ENCODE measurements around the gene MTA3. TPM values are rescaled to one million over a fixed set of nuclear protein-coding genes. Genes with fewer than 3 reads are reported as not detected.

MTA3 gene
- total and polyA plus RNA-seq, 2 donors (not counting 1 experiment from before 2014, with no cell fraction given) = 31.0 to 47.7 TPM

DNA sequence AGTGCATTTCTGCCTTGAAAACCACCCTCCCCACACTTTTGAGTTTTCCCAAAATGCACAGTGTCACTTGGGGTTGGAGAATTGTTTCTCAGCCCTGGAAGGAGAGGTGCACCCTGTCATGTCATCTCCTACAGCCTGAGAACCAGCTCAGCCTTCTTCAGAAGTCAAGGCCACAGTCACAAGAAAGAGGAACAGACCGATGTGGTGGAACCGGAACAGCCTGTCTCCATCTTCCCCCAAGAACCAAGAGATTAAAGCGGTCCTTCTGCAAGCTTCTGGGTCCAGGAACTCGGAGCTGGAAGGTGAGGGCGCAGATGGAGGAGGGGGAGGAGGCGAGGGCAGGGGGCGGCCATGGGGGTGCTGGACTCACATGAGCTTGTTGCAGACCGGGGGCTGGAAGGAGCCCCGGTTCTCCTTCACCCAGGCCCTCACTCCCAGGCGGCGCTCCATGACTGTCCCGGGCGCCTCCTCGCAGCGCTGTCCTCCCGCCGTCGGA, 223.7 kb downstream of the MTA3 start:
- Histone ChIP-seq H3K27ac (ENCODE audit: insufficient read depth, low read length) (no peak overlapping the region), H3K79me2 (ENCODE audit: control insufficient read depth, insufficient read depth, low read length) (no peaks in the 10 kb centered on the region), H3K4me3 (replicated peaks in 1 of 4; ENCODE audit: control extremely low read depth in 1 of 4, insufficient read depth in 1 of 4, low read depth in 3 of 4, low read length in 4 of 4) (peak overlapping the region; percentile 21 to 51 (median 40)), H3K4me2 (ENCODE audit: extremely low read depth, insufficient read depth, low read length) (peak overlapping the region; percentile 59), H3K27me3 (ENCODE audit: control insufficient read depth, insufficient read depth, low read length) (peaks cover 16% of the 10 kb centered on the region), H3K9ac (ENCODE audit: insufficient read depth, low read length) (no peak overlapping the region), H2AFZ (ENCODE audit: low read length) (no peak overlapping the region), H3K9me3 (ENCODE audit: control insufficient read depth, insufficient read depth, low read depth, low read length) (no peaks in the 10 kb centered on the region), H3K36me3 (ENCODE audit: control insufficient read depth, insufficient read depth, low read length) (no peaks in the 10 kb centered on the region), H3K4me1 (ENCODE audit: control insufficient read depth, extremely low read depth, insufficient read depth, low read length) (no peaks in the 10 kb centered on the region), H4K20me1 (ENCODE audit: control insufficient read depth, extremely low read depth, insufficient read depth, low read length) (no peaks in the 10 kb centered on the region)
- TF ChIP-seq, protein P1, sequence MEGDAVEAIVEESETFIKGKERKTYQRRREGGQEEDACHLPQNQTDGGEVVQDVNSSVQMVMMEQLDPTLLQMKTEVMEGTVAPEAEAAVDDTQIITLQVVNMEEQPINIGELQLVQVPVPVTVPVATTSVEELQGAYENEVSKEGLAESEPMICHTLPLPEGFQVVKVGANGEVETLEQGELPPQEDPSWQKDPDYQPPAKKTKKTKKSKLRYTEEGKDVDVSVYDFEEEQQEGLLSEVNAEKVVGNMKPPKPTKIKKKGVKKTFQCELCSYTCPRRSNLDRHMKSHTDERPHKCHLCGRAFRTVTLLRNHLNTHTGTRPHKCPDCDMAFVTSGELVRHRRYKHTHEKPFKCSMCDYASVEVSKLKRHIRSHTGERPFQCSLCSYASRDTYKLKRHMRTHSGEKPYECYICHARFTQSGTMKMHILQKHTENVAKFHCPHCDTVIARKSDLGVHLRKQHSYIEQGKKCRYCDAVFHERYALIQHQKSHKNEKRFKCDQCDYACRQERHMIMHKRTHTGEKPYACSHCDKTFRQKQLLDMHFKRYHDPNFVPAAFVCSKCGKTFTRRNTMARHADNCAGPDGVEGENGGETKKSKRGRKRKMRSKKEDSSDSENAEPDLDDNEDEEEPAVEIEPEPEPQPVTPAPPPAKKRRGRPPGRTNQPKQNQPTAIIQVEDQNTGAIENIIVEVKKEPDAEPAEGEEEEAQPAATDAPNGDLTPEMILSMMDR (conservative IDR thresholded peaks at IDR 0.05 in 1 of 2, IDR thresholded peaks at IDR 0.05 in 1 of 2; ENCODE audit: low read depth in 1 of 2, low read length in 2 of 2) = no peak
- no peak for TF ChIP-seq EZH2 (IDR thresholded peaks at IDR 0.05; ENCODE audit: low read length, missing control alignments)
- DNase-seq (ENCODE audit: low read depth in 2 of 2) = no peak

DNA sequence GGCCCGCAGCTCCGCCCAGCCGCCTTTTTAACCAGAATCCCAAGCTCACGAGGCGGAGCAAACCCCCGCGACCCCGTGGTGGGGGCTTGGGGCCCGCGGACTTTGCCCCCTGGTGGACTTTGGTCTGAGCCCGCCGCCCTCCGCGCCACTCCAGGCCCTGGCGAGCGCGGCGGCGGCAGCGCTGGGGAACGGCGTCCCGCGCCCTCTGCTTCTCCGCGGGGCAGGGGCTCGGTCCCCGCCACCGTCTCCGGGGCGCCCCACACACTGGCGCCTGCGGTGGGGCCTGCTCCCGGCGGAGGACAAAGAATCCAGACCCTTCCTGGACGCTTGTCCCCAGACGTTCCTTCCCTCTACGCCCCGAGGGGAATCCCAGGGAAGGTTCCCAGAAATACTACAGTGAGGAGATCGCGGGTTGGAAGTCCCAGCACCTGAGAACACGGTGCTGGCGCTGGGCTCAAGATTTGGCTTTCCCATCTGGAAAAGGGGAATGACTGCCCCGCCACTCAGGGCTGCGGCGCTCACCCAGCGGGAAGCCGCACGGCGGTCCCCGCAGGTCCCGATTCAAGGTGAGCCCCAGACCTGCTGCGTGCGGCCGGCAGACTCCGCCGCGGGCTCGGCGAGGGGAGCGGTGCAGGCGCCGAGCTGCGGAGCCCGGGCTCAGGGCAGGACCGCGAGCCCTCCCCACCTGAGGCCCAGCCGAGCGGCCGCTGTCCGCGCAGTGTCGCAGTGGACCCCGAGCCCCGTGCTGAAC, 224.3 kb downstream of the MTA3 start, which contains the start of gene HAAO:
Gene HAAO, minus strand, starts transcription at position 1 of the 751 bp plus-strand sequence. CDS start 47 bp downstream, outside the sequence.
- Histone ChIP-seq H3K4me3 (replicated peaks in 1 of 4; ENCODE audit: control extremely low read depth in 1 of 4, insufficient read depth in 1 of 4, low read depth in 3 of 4, low read length in 4 of 4) (peak within 1 kb of the TSS; percentile 21 to 51 (median 40)), H4K20me1 (ENCODE audit: control insufficient read depth, extremely low read depth, insufficient read depth, low read length) (no peaks in the 10 kb centered on the region), H3K9ac (ENCODE audit: insufficient read depth, low read length) (no peak within 1 kb of the TSS), H3K27ac (ENCODE audit: insufficient read depth, low read length) (no peak within 1 kb of the TSS), H3K4me2 (ENCODE audit: extremely low read depth, insufficient read depth, low read length) (peak within 1 kb of the TSS; percentile 59), H3K27me3 (ENCODE audit: control insufficient read depth, insufficient read depth, low read length) (peaks cover 16% of the 10 kb centered on the region), H3K79me2 (ENCODE audit: control insufficient read depth, insufficient read depth, low read length) (no peaks in the 10 kb centered on the region), H3K36me3 (ENCODE audit: control insufficient read depth, insufficient read depth, low read length) (no peaks in the 10 kb centered on the region), H3K4me1 (ENCODE audit: control insufficient read depth, extremely low read depth, insufficient read depth, low read length) (no peaks in the 10 kb centered on the region), H3K9me3 (ENCODE audit: control insufficient read depth, insufficient read depth, low read depth, low read length) (no peaks in the 10 kb centered on the region), H2AFZ (ENCODE audit: low read length) (peak within 1 kb of the TSS; percentile 35)
- no peak for DNase-seq (ENCODE audit: low read depth in 2 of 2)
- peak; percentile 92 for TF ChIP-seq EZH2 (IDR thresholded peaks at IDR 0.05; ENCODE audit: low read length, missing control alignments)
- TF ChIP-seq, protein P1 (conservative IDR thresholded peaks at IDR 0.05 in 1 of 2, IDR thresholded peaks at IDR 0.05 in 1 of 2; ENCODE audit: low read depth in 1 of 2, low read length in 2 of 2) = peak in 1 of 2 donors; percentile 5

DNA sequence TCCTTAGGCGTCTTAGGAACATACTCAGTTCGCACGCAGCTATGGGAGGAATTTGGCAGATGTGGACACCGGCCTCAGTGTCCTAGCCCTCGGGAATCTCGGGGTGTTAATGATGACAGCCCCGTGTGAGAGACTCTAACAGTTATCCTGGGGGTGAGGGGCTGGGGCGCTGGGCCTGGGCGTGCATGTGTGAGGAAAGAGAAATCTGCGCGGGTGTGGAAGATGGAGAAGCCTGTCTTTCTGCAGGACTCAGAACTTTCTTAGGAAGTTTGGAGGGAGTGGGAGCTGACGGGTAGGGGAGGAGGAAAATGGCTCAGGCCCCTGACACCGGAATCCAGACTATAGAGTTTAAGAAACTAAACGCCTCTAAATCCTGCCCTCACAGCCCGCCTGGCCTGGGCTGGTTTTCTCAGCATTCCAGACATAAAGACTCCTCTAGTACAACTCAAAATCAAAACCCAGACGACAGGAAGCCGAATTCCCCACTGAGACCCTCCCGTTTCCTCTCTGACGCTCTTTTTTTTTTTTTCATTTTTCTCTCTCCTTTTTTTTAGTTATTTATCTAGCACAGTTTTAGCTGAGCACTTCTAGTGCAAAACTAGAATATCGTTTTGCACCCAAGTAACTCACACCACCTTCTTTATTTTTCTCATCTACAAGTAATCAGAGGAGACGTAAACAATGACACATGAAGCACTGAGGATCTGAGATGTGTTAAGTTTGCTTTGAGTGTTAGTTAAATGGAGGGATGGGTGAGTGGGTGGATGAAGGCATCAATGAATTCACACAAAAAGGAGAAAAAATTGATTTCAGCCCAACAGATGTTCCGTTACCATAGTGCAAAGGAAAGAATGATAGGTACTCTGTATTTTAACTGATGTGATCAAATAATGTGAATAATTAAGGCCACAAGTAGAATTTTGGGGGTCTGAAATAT, 225.2 kb downstream of the MTA3 start:
- Histone ChIP-seq H3K27me3 (ENCODE audit: control insufficient read depth, insufficient read depth, low read length) (peaks cover 16% of the 10 kb centered on the region), H4K20me1 (ENCODE audit: control insufficient read depth, extremely low read depth, insufficient read depth, low read length) (no peaks in the 10 kb centered on the region), H3K4me1 (ENCODE audit: control insufficient read depth, extremely low read depth, insufficient read depth, low read length) (no peaks in the 10 kb centered on the region), H3K4me2 (ENCODE audit: extremely low read depth, insufficient read depth, low read length) (no peak overlapping the region), H3K36me3 (ENCODE audit: control insufficient read depth, insufficient read depth, low read length) (no peaks in the 10 kb centered on the region), H3K9ac (ENCODE audit: insufficient read depth, low read length) (no peak overlapping the region), H3K4me3 (replicated peaks in 1 of 4; ENCODE audit: control extremely low read depth in 1 of 4, insufficient read depth in 1 of 4, low read depth in 3 of 4, low read length in 4 of 4) (peak overlapping the region in 1 of 4 experiments; percentile 48), H3K27ac (ENCODE audit: insufficient read depth, low read length) (no peak overlapping the region), H3K79me2 (ENCODE audit: control insufficient read depth, insufficient read depth, low read length) (no peaks in the 10 kb centered on the region), H3K9me3 (ENCODE audit: control insufficient read depth, insufficient read depth, low read depth, low read length) (no peaks in the 10 kb centered on the region), H2AFZ (ENCODE audit: low read length) (no peak overlapping the region)
- TF ChIP-seq, protein P1 (conservative IDR thresholded peaks at IDR 0.05 in 1 of 2, IDR thresholded peaks at IDR 0.05 in 1 of 2; ENCODE audit: low read depth in 1 of 2, low read length in 2 of 2) = no peak
- no peak for TF ChIP-seq EZH2 (IDR thresholded peaks at IDR 0.05; ENCODE audit: low read length, missing control alignments)
- DNase-seq (ENCODE audit: low read depth in 2 of 2) = no peak

All from fibroblast of lung (primary cell).